Measurements from ENCODE around the gene F9.
"Not testable (repeated sequence)": the region's sequence is repeated elsewhere in the genome, so short reads cannot be mapped to it uniquely, and the experiment has no call there.

Gene F9

GRCh38 chrX:139530550-139530949 is at the start of gene F9:
Gene F9, plus strand, starts transcription at chrX:139530739. Its CDS starts 26 bp downstream, at chrX:139530765.
- no peak for FAIRE-seq

GRCh38 chrX:139483699-139484098 is 46.8 kb upstream of the F9 start:
- no peak for FAIRE-seq

GRCh38 chrX:139484591-139484990 is 45.9 kb upstream of the F9 start:
- no peak for FAIRE-seq

- FAIRE-seq = no peak
Observed at GRCh38 chrX:139495324-139495723, 35.2 kb upstream of the F9 start.

GRCh38 chrX:139506333-139506732 is 24.2 kb upstream of the F9 start:
- FAIRE-seq = no peak

GRCh38 chrX:139508099-139508498 is 22.4 kb upstream of the F9 start:
- FAIRE-seq = no peak

- peak; percentile 86 for FAIRE-seq
Observed at GRCh38 chrX:139518475-139518874, 12.1 kb upstream of the F9 start.

GRCh38 chrX:139528829-139529228 is 1.7 kb upstream of the F9 start:
- not testable (repeated sequence) for FAIRE-seq

GRCh38 chrX:139532834-139533233 is 2.3 kb downstream of the F9 start:
- no peak for FAIRE-seq

GRCh38 chrX:139533444-139533843 is 2.9 kb downstream of the F9 start:
- no peak for FAIRE-seq

- FAIRE-seq = no peak
Observed at GRCh38 chrX:139538907-139539790, 8.6 kb downstream of the F9 start.

GRCh38 chrX:139542652-139543051 is 12.1 kb downstream of the F9 start:
- FAIRE-seq = no peak

GRCh38 chrX:139543920-139544319 is 13.4 kb downstream of the F9 start:
- no peak for FAIRE-seq

- FAIRE-seq = no peak
Observed at GRCh38 chrX:139544591-139544990, 14.1 kb downstream of the F9 start.

- FAIRE-seq = no peak
Observed at GRCh38 chrX:139554376-139554775, 23.8 kb downstream of the F9 start.

- FAIRE-seq = no peak
Observed at GRCh38 chrX:139554991-139555675, 24.6 kb downstream of the F9 start.

- FAIRE-seq = peak; percentile 61
Observed at GRCh38 chrX:139559383-139560042, 29.0 kb downstream of the F9 start.

- no peak for FAIRE-seq
Observed at GRCh38 chrX:139560221-139560620, 29.7 kb downstream of the F9 start.

- FAIRE-seq = no peak
Observed at GRCh38 chrX:139563251-139563650, 32.7 kb downstream of the F9 start.

- no peak for FAIRE-seq
Observed at GRCh38 chrX:139566981-139567380, 36.4 kb downstream of the F9 start.

- no peak for FAIRE-seq
Observed at GRCh38 chrX:139581068-139581467, 50.5 kb downstream of the F9 start.

- FAIRE-seq = no peak
Observed at GRCh38 chrX:139585613-139586012, 55.1 kb downstream of the F9 start.

GRCh38 chrX:139596068-139596467 is 65.5 kb downstream of the F9 start:
- FAIRE-seq = no peak

- FAIRE-seq = no peak
Observed at GRCh38 chrX:139600105-139600504, 69.6 kb downstream of the F9 start.
